ENCODE results near the gene MET. TPM values are rescaled to one million over a fixed set of nuclear protein-coding genes. Genes with fewer than 3 reads are reported as not detected.

The MET gene
- total RNA-seq, 1 experiment from 2014 or later = 5.0 TPM

- H4K91ac ChIP-seq (ENCODE audit: insufficient read length, low read depth, low read length) = no peak overlapping the region
- H3K79me2 ChIP-seq (ENCODE audit: insufficient read depth, low read length) = 0 out of 2 replicates have a peak, but pooled peaks cover 2% of the 10 kb centered on the region
- no peak overlapping the region for H2AK5ac ChIP-seq (ENCODE audit: insufficient read length, low read length)
- H3K27me3 Mint-ChIP-seq (ENCODE audit: low read depth) = peaks cover 1% of the 10 kb centered on the region; the same call in 1 of the 2 replicates
- no peak overlapping the region for H3K27ac ChIP-seq (ENCODE audit: insufficient read length, low read depth, low read length)
- H3K27me3 ChIP-seq (ENCODE audit: insufficient read depth, low read length) = no peaks in the 10 kb centered on the region
- H3K23ac ChIP-seq (ENCODE audit: insufficient read length, low read depth, low read length) = no peak overlapping the region
- no peak overlapping the region for H3K4me2 ChIP-seq (ENCODE audit: insufficient read depth, insufficient read length, low read length)
- H2BK20ac ChIP-seq (ENCODE audit: low read depth, low read length, poor library complexity, severe bottlenecking) = no peak overlapping the region
- DNase-seq = no peak
- WGBS (ENCODE audit: extremely low coverage, insufficient read length, low lambda C conversion rate) = no CpG with 5 or more reads among the region's 1 CpG
- no peaks in the 10 kb centered on the region for H3K79me1 ChIP-seq (ENCODE audit: insufficient read depth, low read depth, low read length, poor library complexity, severe bottlenecking)
- no peak overlapping the region for H2AFZ ChIP-seq (ENCODE audit: low read length)
- H3T11ph ChIP-seq (ENCODE audit: low read length) = no peak overlapping the region
- no peaks in the 10 kb centered on the region for H4K20me1 ChIP-seq (ENCODE audit: control insufficient read depth, insufficient read depth, insufficient read length)
- no peaks in the 10 kb centered on the region for H3K9me3 Mint-ChIP-seq
- no peak overlapping the region for H3K18ac ChIP-seq (ENCODE audit: insufficient read length, low read depth, low read length)
- TF ChIP-seq CTCF (conservative IDR thresholded peaks at IDR 0.05) = no peak
- no peaks in the 10 kb centered on the region for H3K9me3 ChIP-seq (ENCODE audit: control insufficient read depth, low read depth, low read length)
- H2BK120ac ChIP-seq (ENCODE audit: low read depth, low read length, poor library complexity, severe bottlenecking) = no peak overlapping the region
- no peak overlapping the region for H3K4me3 Mint-ChIP-seq
- H3K56ac ChIP-seq (ENCODE audit: insufficient read length, low read depth, low read length) = no peak overlapping the region
- no peak overlapping the region for H4K5ac ChIP-seq (ENCODE audit: insufficient read length, low read depth, low read length)
- no peak overlapping the region for H3K27ac Mint-ChIP-seq
- no peaks in the 10 kb centered on the region for H3K23me2 ChIP-seq (ENCODE audit: insufficient read length, low read depth, low read length, poor library complexity, severe bottlenecking)
- no peaks in the 10 kb centered on the region for H3K36me3 Mint-ChIP-seq (ENCODE audit: insufficient read depth in 1 of 3, low read depth in 3 of 3)
- no peak overlapping the region for H2BK15ac ChIP-seq (ENCODE audit: low read depth, low read length)
- no peak overlapping the region for H3K14ac ChIP-seq (ENCODE audit: insufficient read depth, low read length)
- H3K4me1 Mint-ChIP-seq = peaks cover 3 to 6% of the 10 kb centered on the region in 2 experiments; a peak in 2 of 4 replicates
- H2BK5ac ChIP-seq (ENCODE audit: insufficient read length, low read length) = no peak overlapping the region
- H4K8ac ChIP-seq (replicated peaks; ENCODE audit: insufficient read length, low read depth, low read length) = no peak overlapping the region
- H3K9ac ChIP-seq (ENCODE audit: extremely low read depth, insufficient read length, low read length) = no peak overlapping the region
- no peak overlapping the region for H3K4ac ChIP-seq (ENCODE audit: low read depth, low read length)
- H2BK12ac ChIP-seq (ENCODE audit: insufficient read length, low read depth, low read length) = no peak overlapping the region
- H3K4me1 ChIP-seq (ENCODE audit: insufficient read depth, low read length) = no peaks in the 10 kb centered on the region
Measured at GRCh38 chr7:116762971-116763370, 91.0 kb downstream of the MET start.

Data from H9 (cell line).